Measurements from ENCODE around the gene STAB2.

STAB2 gene

DNA sequence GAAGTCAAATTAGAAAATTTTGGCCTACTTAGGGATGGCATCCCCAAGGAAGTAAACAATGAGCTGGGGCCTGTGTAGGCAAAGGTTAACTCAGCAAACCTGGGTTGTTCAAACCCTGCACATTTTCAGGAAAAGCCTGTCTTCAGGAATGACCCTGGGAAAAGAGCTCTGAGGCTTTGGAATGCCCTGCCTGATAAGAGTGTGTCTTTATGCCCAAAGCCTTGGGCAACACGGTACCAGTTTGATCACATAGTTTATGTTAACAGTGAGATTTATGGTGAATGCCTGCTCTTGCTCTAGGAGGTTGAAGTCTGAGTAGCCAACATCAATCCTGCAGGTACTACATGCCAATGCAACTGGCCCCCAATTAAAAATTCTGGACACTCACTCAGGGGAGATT lies 28.2 kb upstream of the STAB2 start:
- TF ChIP-seq POLR2AphosphoS5 (IDR thresholded peaks at IDR 0.05; ENCODE audit: low read depth, low read length): no peak
- no peak for TF ChIP-seq TAF1 (IDR thresholded peaks at IDR 0.05; ENCODE audit: borderline replicate concordance, insufficient read depth, low read length)
- no peak for TF ChIP-seq SIN3A (IDR thresholded peaks at IDR 0.05; ENCODE audit: borderline replicate concordance, insufficient read depth, low read length)
- no peak for TF ChIP-seq FOXP2 (optimal IDR thresholded peaks at IDR 0.05; ENCODE audit: borderline replicate concordance, extremely low read depth, extremely low read length, insufficient read depth)
- TF ChIP-seq, protein P1, sequence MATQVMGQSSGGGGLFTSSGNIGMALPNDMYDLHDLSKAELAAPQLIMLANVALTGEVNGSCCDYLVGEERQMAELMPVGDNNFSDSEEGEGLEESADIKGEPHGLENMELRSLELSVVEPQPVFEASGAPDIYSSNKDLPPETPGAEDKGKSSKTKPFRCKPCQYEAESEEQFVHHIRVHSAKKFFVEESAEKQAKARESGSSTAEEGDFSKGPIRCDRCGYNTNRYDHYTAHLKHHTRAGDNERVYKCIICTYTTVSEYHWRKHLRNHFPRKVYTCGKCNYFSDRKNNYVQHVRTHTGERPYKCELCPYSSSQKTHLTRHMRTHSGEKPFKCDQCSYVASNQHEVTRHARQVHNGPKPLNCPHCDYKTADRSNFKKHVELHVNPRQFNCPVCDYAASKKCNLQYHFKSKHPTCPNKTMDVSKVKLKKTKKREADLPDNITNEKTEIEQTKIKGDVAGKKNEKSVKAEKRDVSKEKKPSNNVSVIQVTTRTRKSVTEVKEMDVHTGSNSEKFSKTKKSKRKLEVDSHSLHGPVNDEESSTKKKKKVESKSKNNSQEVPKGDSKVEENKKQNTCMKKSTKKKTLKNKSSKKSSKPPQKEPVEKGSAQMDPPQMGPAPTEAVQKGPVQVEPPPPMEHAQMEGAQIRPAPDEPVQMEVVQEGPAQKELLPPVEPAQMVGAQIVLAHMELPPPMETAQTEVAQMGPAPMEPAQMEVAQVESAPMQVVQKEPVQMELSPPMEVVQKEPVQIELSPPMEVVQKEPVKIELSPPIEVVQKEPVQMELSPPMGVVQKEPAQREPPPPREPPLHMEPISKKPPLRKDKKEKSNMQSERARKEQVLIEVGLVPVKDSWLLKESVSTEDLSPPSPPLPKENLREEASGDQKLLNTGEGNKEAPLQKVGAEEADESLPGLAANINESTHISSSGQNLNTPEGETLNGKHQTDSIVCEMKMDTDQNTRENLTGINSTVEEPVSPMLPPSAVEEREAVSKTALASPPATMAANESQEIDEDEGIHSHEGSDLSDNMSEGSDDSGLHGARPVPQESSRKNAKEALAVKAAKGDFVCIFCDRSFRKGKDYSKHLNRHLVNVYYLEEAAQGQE (IDR thresholded peaks at IDR 0.05; ENCODE audit: insufficient read depth in 1 of 2, low read depth in 2 of 2, low read length in 2 of 2): no peak

DNA sequence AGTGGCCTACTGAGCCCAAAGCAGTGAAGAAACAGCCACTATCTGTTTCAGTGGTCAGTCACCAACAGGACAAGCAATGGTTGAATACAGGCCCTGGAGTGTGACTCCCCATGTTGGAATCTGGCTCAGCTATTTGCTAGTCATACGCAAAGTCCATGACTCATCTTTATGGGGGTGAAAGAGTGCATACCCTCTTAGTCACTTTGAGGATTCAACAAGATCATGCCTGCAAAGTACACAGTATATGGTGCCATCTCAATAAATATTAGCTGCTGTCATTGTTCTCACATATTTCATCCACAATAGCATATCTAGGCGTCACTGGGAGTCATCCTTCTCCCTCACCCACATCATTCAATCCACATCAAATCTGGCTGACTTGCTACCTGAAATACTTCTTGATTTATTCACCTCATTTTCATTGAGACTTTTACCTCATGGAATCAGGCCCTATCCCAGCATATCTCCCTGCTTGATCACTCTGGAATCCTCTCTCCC lies 26.4 kb upstream of the STAB2 start:
- TF ChIP-seq TAF1 (IDR thresholded peaks at IDR 0.05; ENCODE audit: borderline replicate concordance, insufficient read depth, low read length) (no peak), FOXP2 (optimal IDR thresholded peaks at IDR 0.05; ENCODE audit: borderline replicate concordance, extremely low read depth, extremely low read length, insufficient read depth) (no peak), SIN3A (IDR thresholded peaks at IDR 0.05; ENCODE audit: borderline replicate concordance, insufficient read depth, low read length) (no peak), POLR2AphosphoS5 (IDR thresholded peaks at IDR 0.05; ENCODE audit: low read depth, low read length) (no peak)
- TF ChIP-seq, protein P1 (IDR thresholded peaks at IDR 0.05; ENCODE audit: insufficient read depth in 1 of 2, low read depth in 2 of 2, low read length in 2 of 2): no peak

DNA sequence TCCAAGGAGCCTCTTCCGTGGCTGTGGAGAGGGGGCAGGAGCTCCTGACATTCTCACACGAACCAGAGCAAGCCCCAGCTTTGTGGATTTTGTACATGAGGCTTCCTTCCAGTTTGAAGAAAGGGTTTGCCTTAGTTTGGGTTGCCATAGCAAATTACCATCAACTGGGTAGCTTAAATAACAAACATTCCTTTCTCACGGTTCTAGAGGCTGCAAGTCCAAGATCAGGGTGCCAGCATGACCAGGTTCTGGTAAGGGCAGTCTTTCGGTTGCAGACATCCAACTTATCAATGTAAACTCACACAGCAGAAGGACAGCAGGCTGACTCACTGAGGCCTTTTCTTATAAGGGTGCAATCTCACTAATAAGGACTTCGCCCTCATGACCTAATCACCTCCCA lies 25.9 kb upstream of the STAB2 start:
- TF ChIP-seq FOXP2 (optimal IDR thresholded peaks at IDR 0.05; ENCODE audit: borderline replicate concordance, extremely low read depth, extremely low read length, insufficient read depth) (no peak), POLR2AphosphoS5 (IDR thresholded peaks at IDR 0.05; ENCODE audit: low read depth, low read length) (no peak), SIN3A (IDR thresholded peaks at IDR 0.05; ENCODE audit: borderline replicate concordance, insufficient read depth, low read length) (no peak), TAF1 (IDR thresholded peaks at IDR 0.05; ENCODE audit: borderline replicate concordance, insufficient read depth, low read length) (no peak)
- TF ChIP-seq, protein P1 (IDR thresholded peaks at IDR 0.05; ENCODE audit: insufficient read depth in 1 of 2, low read depth in 2 of 2, low read length in 2 of 2): no peak

DNA sequence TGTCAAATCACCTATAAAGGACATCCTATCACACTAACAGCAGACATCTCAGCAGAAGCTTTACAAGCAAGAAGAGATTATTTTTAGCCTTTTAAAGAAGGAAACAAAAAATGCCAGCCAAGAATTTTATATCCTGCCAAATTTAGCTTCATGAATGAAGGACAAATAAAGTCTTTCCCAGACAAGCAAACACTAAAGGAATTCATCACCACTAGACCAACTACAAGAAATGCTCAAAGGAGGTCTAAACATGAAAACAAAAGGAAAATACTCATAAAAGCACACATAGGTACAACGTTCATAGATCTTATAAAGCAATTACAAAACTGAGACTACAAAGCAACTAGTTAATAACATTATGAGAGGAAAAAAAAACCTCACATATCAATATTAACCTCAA lies 20.7 kb upstream of the STAB2 start:
- TF ChIP-seq TAF1 (IDR thresholded peaks at IDR 0.05; ENCODE audit: borderline replicate concordance, insufficient read depth, low read length): no peak
- TF ChIP-seq, protein P1 (IDR thresholded peaks at IDR 0.05; ENCODE audit: insufficient read depth in 1 of 2, low read depth in 2 of 2, low read length in 2 of 2): no peak
- no peak for TF ChIP-seq SIN3A (IDR thresholded peaks at IDR 0.05; ENCODE audit: borderline replicate concordance, insufficient read depth, low read length)
- no peak for TF ChIP-seq POLR2AphosphoS5 (IDR thresholded peaks at IDR 0.05; ENCODE audit: low read depth, low read length)
- TF ChIP-seq FOXP2 (optimal IDR thresholded peaks at IDR 0.05; ENCODE audit: borderline replicate concordance, extremely low read depth, extremely low read length, insufficient read depth): no peak

DNA sequence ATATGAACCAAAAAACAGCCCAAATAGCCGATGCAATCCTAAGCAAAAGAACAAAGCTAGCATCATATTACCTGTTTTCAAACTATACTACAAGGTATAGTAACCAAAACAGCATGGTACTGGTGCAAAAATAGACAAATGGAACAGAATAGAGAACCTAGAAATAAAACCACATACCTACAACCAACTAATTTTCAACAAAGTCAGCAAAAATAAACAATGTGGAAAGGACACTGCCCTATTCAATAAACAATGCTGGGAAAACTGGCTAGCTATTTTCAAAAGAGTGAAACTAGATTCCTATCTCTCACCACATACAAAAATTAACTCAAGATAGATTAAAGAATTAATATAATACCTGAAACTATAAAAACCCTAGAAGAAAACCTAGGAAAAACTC lies 17.8 kb upstream of the STAB2 start:
- TF ChIP-seq FOXP2 (optimal IDR thresholded peaks at IDR 0.05; ENCODE audit: borderline replicate concordance, extremely low read depth, extremely low read length, insufficient read depth) (no peak), POLR2AphosphoS5 (IDR thresholded peaks at IDR 0.05; ENCODE audit: low read depth, low read length) (no peak), TAF1 (IDR thresholded peaks at IDR 0.05; ENCODE audit: borderline replicate concordance, insufficient read depth, low read length) (no peak), SIN3A (IDR thresholded peaks at IDR 0.05; ENCODE audit: borderline replicate concordance, insufficient read depth, low read length) (no peak)
- TF ChIP-seq, protein P1 (IDR thresholded peaks at IDR 0.05; ENCODE audit: insufficient read depth in 1 of 2, low read depth in 2 of 2, low read length in 2 of 2): no peak
